MV-4-11 (cell line): ENCODE measurements around the gene ARHGAP15.

Experiments
- DNase-seq: peaks from one replicate; lab custom pipeline; 2025; lab: John Stamatoyannopoulos, UW

Gene ARHGAP15

GRCh38 chr2:143262389-143262788, 133.2 kb downstream of the ARHGAP15 start:
- no peak for DNase-seq

- DNase-seq: peak; percentile 43
Measured at GRCh38 chr2:143263066-143263625, 133.9 kb downstream of the ARHGAP15 start.

- no peak for DNase-seq
Measured at GRCh38 chr2:143264851-143265250, 135.6 kb downstream of the ARHGAP15 start.

GRCh38 chr2:143279672-143280071, 150.5 kb downstream of the ARHGAP15 start:
- DNase-seq: no peak

- DNase-seq: no peak
Measured at GRCh38 chr2:143280097-143280757, 151.0 kb downstream of the ARHGAP15 start.

GRCh38 chr2:143282684-143283083, 153.5 kb downstream of the ARHGAP15 start:
- DNase-seq: no peak

GRCh38 chr2:143284087-143284675, 155.0 kb downstream of the ARHGAP15 start:
- peak; percentile 35 for DNase-seq

GRCh38 chr2:143289025-143289424, 159.8 kb downstream of the ARHGAP15 start:
- no peak for DNase-seq

GRCh38 chr2:143290221-143290620, 161.0 kb downstream of the ARHGAP15 start:
- DNase-seq: no peak

- no peak for DNase-seq
Measured at GRCh38 chr2:143294068-143294467, 164.8 kb downstream of the ARHGAP15 start.

- no peak for DNase-seq
Measured at GRCh38 chr2:143296089-143296488, 166.9 kb downstream of the ARHGAP15 start.

GRCh38 chr2:143297182-143297581, 168.0 kb downstream of the ARHGAP15 start:
- no peak for DNase-seq

GRCh38 chr2:143300536-143300935, 171.3 kb downstream of the ARHGAP15 start:
- DNase-seq: peak; percentile 7

GRCh38 chr2:143311426-143311825, 182.2 kb downstream of the ARHGAP15 start:
- no peak for DNase-seq

- DNase-seq: no peak
Measured at GRCh38 chr2:143312441-143312840, 183.2 kb downstream of the ARHGAP15 start.

- no peak for DNase-seq
Measured at GRCh38 chr2:143313861-143314260, 184.6 kb downstream of the ARHGAP15 start.

- no peak for DNase-seq
Measured at GRCh38 chr2:143321994-143322393, 192.8 kb downstream of the ARHGAP15 start.

- no peak for DNase-seq
Measured at GRCh38 chr2:143329288-143329687, 200.1 kb downstream of the ARHGAP15 start.

GRCh38 chr2:143333168-143333791, 204.1 kb downstream of the ARHGAP15 start:
- DNase-seq: no peak

- DNase-seq: no peak
Measured at GRCh38 chr2:143333847-143334246, 204.6 kb downstream of the ARHGAP15 start.

GRCh38 chr2:143334837-143335236, 205.6 kb downstream of the ARHGAP15 start:
- no peak for DNase-seq

GRCh38 chr2:143336719-143337210, 207.5 kb downstream of the ARHGAP15 start:
- no peak for DNase-seq

GRCh38 chr2:143341478-143341877, 212.3 kb downstream of the ARHGAP15 start:
- no peak for DNase-seq
